HG02642 (cell line): Measurements from ENCODE around the gene SYT8.
"Not testable (repeated sequence)": the region's sequence is repeated elsewhere in the genome, so short reads cannot be mapped to it uniquely, and the experiment has no call there.

Source experiments
- ATAC-seq: cut with Tn5 transposase; IDR thresholded peaks from one replicate; pipeline ENCODE4 v1.9.1; 2021; ENCODE audit warnings: mild to moderate bottlenecking; ENCODE audit not compliant: unreplicated experiment, poor library complexity

The SYT8 gene

GRCh38 chr11:1868636-1869291, 34.0 kb downstream of the SYT8 start:
- ATAC-seq, result no peak

- ATAC-seq, result no peak
Measured at GRCh38 chr11:1869427-1870325, 34.9 kb downstream of the SYT8 start.

- no peak for ATAC-seq
Measured at GRCh38 chr11:1870326-1870696, 35.5 kb downstream of the SYT8 start.

GRCh38 chr11:1870721-1871466, 36.1 kb downstream of the SYT8 start:
- ATAC-seq, result no peak

- no peak for ATAC-seq
Measured at GRCh38 chr11:1871531-1871930, 36.7 kb downstream of the SYT8 start.

- ATAC-seq, result no peak
Measured at GRCh38 chr11:1872267-1872985, 37.6 kb downstream of the SYT8 start.

GRCh38 chr11:1873048-1873812, 38.4 kb downstream of the SYT8 start:
- no peak for ATAC-seq

- ATAC-seq, result not testable (repeated sequence)
Measured at GRCh38 chr11:1873813-1874150, 39.0 kb downstream of the SYT8 start.

GRCh38 chr11:1874441-1875092, 39.8 kb downstream of the SYT8 start:
- ATAC-seq, result not testable (repeated sequence)

GRCh38 chr11:1875093-1875850, 40.5 kb downstream of the SYT8 start:
- no peak for ATAC-seq

- not testable (repeated sequence) for ATAC-seq
Measured at GRCh38 chr11:1875851-1876301, 41.1 kb downstream of the SYT8 start.

- ATAC-seq, result no peak
Measured at GRCh38 chr11:1876361-1877063, 41.7 kb downstream of the SYT8 start.

- no peak for ATAC-seq
Measured at GRCh38 chr11:1877211-1878136, 42.7 kb downstream of the SYT8 start.

GRCh38 chr11:1878137-1879031, 43.6 kb downstream of the SYT8 start:
- no peak for ATAC-seq

GRCh38 chr11:1879342-1879940, 44.7 kb downstream of the SYT8 start:
- no peak for ATAC-seq
